AG10803 (cell line): ENCODE results near the gene PLA2G4F.
A peak's percentile ranks its signal among the peaks of the same experiment; 100 is the strongest.

Experiments used
- DNase-seq: peaks from one replicate; pipeline ENCODE4 v3.0.0; 2010; ENCODE audit warnings: low read depth
- H3K4me3 ChIP-seq: 2 replicates; pipeline ENCODE4 v1.5.1; 2011; ENCODE audit warnings: mild to moderate bottlenecking, low read length, control low read depth
- CTCF ChIP-seq: conservative IDR thresholded peaks from 2 replicates; pipeline ENCODE4 v1.5.1; 2011; ENCODE audit warnings: mild to moderate bottlenecking, low read length, control low read depth, inconsistent platforms

Gene PLA2G4F

DNA sequence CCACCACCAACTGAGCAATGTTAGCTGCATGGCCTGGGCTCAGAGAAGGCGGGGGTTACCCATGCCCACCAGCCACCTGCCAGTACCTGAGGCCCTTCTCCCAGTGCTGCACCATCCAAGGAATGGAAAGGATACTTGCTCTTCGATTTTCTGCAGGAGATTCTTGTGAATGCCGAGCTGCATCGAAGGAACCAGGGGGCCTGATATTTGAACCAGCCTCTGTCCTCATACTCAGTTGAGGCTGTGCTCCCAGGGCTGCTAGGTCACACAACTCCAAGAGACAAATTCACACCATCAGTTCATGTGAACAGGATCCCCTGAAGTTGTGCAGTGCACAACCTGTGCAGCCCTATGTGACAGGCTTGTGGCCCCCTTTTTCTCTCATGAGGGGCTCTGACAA, 18.0 kb downstream of the PLA2G4F start:
- no peak for DNase-seq
- TF ChIP-seq CTCF, result no peak
- no peak overlapping the region for H3K4me3 ChIP-seq

- DNase-seq, result peak; percentile 52
- H3K4me3 ChIP-seq, result no peak overlapping the region
- peak; percentile 73 for TF ChIP-seq CTCF
Measured at GRCh38 chr15:42137461-42138261, 18.8 kb downstream of the PLA2G4F start.

DNA sequence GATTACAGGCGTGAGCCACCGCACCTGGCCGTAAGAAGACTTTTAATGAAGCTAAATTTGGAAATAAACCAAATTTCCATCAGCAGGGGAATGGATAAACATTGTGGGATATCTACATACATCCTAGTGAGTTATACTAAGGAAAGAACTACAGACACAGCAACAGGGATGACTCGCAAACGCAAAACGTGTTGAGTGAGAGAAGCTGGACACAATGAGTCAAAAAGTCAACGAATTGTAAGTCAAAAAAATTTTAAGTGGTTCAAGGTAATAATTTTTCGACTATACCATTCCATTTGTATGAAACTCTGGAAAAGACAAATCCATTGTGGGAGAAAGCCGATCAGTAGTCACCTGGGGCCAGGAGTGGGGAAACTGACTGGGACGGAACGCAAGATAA, 19.9 kb downstream of the PLA2G4F start:
- no peak for TF ChIP-seq CTCF
- no peak overlapping the region for H3K4me3 ChIP-seq
- no peak for DNase-seq

- H3K4me3 ChIP-seq, result no peak overlapping the region
- DNase-seq, result no peak
- no peak for TF ChIP-seq CTCF
Measured at GRCh38 chr15:42135351-42135750, 21.1 kb downstream of the PLA2G4F start.

- no peak for TF ChIP-seq CTCF
- DNase-seq, result no peak
- no peak overlapping the region for H3K4me3 ChIP-seq
Measured at GRCh38 chr15:42134617-42135245, 21.7 kb downstream of the PLA2G4F start.

DNA sequence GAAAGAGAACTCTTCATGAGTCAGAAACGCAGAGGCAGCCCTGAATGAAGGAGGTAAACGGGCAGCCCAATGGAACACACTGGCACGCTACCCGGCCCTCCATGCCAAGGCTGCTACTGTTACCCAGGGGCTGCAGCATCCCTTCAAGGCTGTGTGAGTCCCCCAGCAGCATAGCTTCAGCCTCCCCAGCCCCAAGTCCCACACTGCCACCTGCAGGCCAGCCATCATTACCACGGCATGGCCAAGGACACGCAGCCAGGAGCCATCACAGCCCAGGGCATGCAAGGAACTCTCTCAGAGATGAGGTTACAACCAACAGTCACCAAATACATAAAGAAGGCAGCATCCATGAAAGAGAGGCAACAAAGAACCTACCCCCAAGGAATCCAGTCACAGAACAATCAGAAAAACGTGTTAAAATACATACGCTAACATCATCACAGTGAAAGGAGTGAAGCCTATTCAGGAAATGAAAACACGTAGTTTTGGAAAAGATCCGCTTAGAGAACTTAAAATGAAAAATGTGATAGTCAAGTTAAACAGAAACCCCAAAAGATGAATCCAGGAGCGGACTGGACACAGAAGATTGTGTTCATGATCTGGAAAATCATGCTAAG, 22.4 kb downstream of the PLA2G4F start:
- peak; percentile 27 for DNase-seq
- peak; percentile 64 for TF ChIP-seq CTCF
- H3K4me3 ChIP-seq, result no peak overlapping the region
